GM12891 (cell line): ENCODE measurements around the gene NT5DC2.

Experiments
- DNase-seq: peaks from one replicate; pipeline ENCODE4 v3.0.0; 2011; ENCODE audit warnings: low spot score; ENCODE audit not compliant: insufficient read length
- FAIRE-seq: peaks from 2 replicates; lab custom pipeline; 2011; peaks lifted over from hg19 to GRCh38; lab: Jason Lieb, UNC
- PAX5 ChIP-seq: IDR thresholded peaks from 2 replicates; pipeline ENCODE4 v1.6.1; 2011; ENCODE audit warnings: low read length, moderate library complexity, mild to moderate bottlenecking; ENCODE audit not compliant: insufficient read depth, severe bottlenecking
- POLR2A ChIP-seq: IDR thresholded peaks from 2 replicates; pipeline ENCODE4 v1.6.1; 2011; ENCODE audit warnings: low read depth, low read length, control low read depth
- POLR2AphosphoS5 ChIP-seq: IDR thresholded peaks from 2 replicates; pipeline ENCODE4 v1.6.1; 2011; ENCODE audit warnings: low read depth, low read length, control low read depth
- POU2F2 ChIP-seq: IDR thresholded peaks from 2 replicates; pipeline ENCODE4 v1.6.1; 2011; ENCODE audit warnings: low read depth, mild to moderate bottlenecking, control low read depth, low read length, moderate library complexity
- SPI1 ChIP-seq: IDR thresholded peaks from 2 replicates; pipeline ENCODE4 v1.6.1; 2011; ENCODE audit warnings: low read depth, low read length, control low read depth
- TAF1 ChIP-seq: IDR thresholded peaks from 2 replicates; pipeline ENCODE4 v1.6.1; 2011; ENCODE audit warnings: low read depth, low read length, control low read depth

The NT5DC2 gene

DNA sequence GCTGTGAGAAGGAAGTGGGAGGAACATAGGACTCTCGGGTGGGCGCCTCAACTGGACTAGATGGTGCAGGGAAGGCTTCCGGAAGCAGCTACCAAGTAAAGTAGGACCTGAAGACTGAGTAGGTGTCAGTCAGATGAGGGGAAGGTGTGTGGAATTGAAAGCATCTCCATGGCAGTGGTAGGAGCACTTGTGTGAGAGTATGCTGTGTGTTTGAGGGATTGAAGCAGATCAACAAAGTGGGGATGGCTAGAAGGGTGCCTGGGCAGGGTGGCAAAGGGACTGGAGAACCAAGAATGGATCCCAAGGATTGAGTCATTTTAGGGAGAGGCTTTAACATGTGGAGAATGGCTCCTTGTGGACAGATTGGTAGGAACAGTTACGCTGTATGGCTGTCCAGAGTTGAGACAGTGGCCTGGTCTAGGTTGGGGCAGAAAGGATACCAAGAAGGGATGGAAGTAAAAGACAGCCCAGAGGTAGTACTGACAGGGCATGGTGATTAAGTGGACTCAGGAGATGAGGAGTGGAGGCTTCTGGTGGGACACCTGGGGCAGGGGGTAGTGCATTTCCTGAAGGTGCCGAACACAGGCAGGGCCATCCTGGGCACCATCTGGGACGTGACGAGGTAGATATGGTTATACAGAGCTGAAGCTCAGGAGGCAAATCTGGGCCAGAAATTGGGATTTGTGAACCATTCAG, 4.2 kb upstream of the NT5DC2 start:
- DNase-seq (no peak), FAIRE-seq (no peak)
- no peak for TF ChIP-seq POU2F2
- TF ChIP-seq PAX5 = no peak
- no peak for TF ChIP-seq TAF1
- TF ChIP-seq POLR2A = no peak
- no peak for TF ChIP-seq POLR2AphosphoS5
- no peak for TF ChIP-seq SPI1

DNA sequence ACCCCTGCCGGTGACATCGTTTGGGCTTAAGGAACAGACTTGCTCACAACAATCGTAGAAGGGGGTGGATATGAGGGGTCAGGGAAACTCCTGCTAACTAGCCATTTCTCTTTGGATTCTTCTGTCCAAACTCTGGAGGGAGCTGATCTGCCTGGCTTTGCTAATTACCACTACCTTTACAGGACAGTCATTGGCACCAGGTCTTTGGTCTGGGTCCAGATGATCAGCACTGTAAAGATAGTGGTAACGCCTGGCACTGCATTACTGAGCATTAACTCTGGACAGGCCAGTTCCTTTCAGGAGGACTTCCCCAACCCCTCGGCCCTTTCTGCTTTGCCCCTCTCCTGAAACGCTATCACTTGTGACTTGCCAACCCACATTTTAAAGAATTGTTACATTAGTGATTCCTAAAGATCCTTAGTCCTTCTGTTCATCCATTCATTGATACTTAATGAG, 3.5 kb upstream of the NT5DC2 start:
- FAIRE-seq = no peak
- DNase-seq = no peak
- TF ChIP-seq POLR2A (no peak), SPI1 (no peak; the same call in 1 of the 2 replicates), POLR2AphosphoS5 (no peak), TAF1 (no peak), PAX5 (no peak), POU2F2 (no peak)

DNA sequence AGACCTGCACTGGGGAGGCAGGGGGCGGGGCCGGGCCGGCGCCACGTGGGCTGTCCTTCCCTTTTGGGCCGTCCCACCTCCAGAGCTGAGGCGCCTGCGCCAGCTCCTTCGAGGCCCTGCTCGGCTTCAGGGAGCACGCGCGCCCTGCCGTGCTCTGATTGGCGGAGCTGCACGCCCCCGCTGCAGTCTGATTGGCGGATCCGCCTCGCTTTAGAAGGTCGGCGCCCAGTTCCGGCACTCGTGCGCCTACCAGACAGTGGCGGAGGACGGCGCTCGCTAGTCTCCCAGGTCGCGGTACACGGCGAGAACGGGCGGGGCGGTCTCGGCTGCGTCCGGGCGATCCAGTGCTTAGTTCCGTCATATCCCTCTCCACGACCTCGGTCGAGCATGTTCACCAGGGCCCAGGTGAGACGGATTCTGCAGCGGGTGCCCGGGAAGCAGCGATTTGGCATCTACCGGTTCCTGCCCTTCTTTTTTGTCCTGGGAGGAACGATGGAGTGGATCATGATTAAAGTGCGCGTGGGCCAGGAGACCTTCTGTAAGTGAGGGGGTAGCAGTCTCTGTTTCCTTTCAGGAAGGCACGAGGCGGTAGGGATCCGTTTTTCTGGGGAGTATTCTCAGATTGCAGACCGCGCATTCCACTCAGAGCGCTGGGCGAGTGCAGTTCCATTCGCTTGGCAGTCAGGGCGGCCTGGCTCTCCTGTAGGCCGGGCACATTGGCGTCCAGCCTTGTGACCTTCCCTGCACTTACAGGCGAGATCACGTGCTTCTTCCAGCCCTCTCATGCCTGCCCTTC, 2.9 kb upstream of the NT5DC2 start, which contains the start of gene UQCC5:
UQCC5 (plus strand) TSS at position 237 of the 796 bp plus-strand sequence; CDS start at position 388, 151 bp downstream.
- FAIRE-seq (peak; percentile 99), DNase-seq (peak; percentile 96)
- TF ChIP-seq TAF1 (peak; percentile 97), POU2F2 (peak; percentile 85), SPI1 (no peak), POLR2AphosphoS5 (peak; percentile 99), PAX5 (no peak), POLR2A (peak; percentile 98)

DNA sequence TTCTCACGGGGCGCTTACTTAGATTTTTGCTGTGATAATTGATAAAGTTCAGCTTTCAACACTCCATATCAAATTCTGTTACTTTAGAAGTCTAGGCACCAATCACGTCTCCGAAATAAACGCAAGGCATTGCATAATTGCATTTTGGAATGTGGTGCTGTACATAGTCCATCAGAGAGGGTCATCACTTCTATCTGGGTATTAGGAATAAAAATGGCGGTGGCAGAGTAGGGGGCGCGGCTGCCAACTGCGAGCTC, 2.4 kb upstream of the NT5DC2 start:
- TF ChIP-seq POLR2A (no peak), POLR2AphosphoS5 (no peak), SPI1 (no peak), PAX5 (no peak), TAF1 (no peak), POU2F2 (no peak)
- FAIRE-seq (no peak), DNase-seq (no peak)

DNA sequence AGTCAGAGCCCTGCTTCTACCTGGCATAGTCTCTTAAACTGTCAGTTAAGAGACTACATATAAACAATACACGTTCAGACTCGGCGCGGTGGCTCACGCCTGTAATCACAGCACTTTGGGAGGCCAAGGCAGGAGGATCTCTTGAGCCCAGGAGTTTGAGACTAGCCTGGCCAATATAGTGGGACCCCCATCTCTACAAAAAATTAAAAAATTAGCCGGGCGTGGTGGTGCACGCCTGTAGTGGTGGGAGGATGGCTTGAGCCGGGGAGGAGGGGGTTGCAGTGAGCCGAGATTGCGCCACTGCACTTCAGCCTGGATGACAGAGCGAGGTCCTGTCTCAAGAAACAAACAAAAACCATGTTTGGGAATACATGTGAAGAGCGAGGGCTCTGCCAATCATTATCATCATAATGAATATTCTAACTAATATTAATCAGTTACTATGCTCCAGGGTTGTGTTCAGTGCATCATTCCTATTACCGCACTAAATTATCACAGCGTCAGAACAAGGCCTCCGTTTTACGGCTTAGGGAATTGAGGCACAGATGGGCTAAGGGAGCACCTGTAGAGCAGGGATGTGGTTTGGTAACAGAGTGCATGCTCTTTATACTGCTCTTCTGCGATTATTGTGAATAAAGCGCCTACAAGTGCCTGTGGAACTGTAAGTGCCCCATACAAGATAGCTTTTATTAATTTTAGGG, 1.9 kb upstream of the NT5DC2 start:
- FAIRE-seq = peak; percentile 52
- no peak for DNase-seq
- no peak for TF ChIP-seq SPI1
- TF ChIP-seq TAF1 = no peak
- no peak for TF ChIP-seq POLR2A
- no peak for TF ChIP-seq PAX5

DNA sequence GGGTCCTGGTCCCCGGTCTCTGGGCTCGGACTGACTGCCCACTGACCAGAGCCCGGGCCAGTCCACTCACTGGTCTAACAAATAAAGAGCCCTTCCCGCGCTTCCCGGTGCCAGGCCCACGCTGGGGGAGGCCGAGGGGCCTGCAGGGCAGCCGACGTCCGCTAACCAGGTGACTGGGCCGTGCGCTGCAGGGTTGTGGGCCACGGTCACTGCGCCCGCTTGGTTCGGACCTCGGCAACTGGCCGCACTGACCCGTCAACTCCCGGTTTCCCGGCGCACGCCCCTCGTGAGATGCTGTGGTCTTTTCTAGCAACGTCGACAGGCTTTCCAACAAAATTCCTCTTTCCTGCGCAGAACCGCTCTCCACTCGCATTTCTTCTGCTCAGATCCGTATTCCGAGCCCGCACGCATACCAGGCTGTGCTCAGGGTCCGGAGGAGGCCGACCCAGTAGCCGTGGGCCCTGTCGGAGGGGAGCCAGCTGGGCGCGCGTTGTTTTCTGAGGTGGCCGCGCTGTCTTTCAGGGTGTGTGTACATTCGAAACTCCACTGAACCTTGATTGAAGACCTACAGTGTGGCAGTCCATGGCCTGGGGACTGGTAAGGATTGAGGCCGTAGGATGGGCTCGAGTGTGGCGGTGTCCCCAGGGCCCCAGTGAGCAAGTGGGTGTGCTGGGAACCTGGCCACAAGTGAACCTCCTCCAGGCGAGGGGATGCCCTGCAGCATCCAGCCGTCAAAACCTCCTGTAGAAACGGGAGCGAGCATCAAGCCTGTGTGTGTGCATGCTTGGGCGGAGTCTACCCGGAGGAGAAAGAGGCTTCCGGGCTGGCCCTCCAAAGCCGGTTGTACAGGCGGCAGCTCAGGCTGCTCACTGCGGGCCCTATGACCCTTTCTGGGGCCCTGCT, 875 bp upstream of the NT5DC2 start:
- TF ChIP-seq SPI1 (no peak), POLR2AphosphoS5 (no peak), PAX5 (no peak), POU2F2 (no peak), POLR2A (no peak), TAF1 (no peak)
- DNase-seq (no peak), FAIRE-seq (peak; percentile 43)

DNA sequence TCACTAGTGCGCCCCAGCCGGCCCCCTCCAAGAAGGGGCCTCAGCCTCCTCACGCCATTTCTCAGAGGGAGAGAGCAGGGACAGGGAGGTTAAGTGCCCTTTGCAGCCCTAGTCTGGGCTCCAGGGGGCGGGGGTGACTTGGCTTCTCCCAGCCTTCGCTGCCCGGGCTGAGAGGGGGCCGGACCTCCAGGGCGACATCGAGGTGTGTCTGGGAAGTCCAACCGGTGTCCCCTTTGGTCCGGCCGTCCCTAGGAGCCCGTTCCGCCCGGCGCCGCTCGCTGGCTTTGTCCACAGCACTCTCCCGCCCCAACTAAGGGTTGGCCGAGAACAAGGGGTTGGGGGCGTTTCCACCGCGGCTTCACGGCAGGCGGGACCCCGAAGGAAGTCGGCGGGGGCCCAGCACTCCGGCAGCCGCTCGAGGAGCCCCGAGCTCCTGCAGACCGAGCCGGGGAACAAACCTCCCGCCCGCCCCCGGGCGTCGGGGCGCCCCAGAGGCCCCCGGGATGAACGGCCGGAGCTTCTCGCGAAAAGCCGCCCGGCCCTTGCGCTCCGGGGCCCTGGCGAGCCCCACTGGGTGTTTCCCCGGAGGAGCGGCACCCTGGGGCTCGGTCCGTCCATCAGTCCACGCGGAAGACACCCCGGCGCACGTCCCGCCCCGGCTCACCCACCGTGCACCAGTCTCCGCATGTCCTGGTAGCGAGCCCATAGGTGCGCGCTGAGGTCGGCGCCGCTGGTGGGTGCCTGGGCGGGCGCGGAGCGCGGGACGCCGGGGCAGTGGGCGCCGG, 627 bp downstream of the NT5DC2 start:
- TF ChIP-seq POLR2AphosphoS5 (no peak), POLR2A (no peak), PAX5 (no peak), POU2F2 (no peak), TAF1 (no peak), SPI1 (no peak)
- no peak for FAIRE-seq
- DNase-seq = peak; percentile 57

DNA sequence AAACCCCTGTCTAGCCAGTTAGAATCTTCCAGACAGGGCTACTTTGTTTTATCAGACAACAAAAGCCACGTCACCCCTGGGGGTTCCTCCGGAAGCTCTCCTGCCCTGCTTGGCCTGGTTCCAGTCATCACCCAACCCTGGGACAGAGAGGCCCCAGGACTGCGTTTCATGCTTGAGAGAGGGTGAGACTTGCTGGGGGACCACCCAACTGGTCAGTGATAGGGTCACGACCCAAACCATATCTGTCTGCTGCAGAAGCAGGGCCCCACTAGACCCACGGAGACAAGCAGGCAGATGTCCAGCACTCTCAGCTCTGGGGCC, 1.2 kb downstream of the NT5DC2 start:
- peak; percentile 83 for FAIRE-seq
- DNase-seq = peak; percentile 60
- TF ChIP-seq POU2F2 (no peak), TAF1 (no peak), PAX5 (no peak), SPI1 (no peak), POLR2AphosphoS5 (no peak), POLR2A (no peak)
